Measurements from ENCODE around the gene HSPB6. TPM values are rescaled to one million over a fixed set of nuclear protein-coding genes. Genes with fewer than 3 reads are reported as not detected.

HSPB6 gene
- total RNA-seq, 1 experiment from 2014 or later = 0.37 TPM

DNA sequence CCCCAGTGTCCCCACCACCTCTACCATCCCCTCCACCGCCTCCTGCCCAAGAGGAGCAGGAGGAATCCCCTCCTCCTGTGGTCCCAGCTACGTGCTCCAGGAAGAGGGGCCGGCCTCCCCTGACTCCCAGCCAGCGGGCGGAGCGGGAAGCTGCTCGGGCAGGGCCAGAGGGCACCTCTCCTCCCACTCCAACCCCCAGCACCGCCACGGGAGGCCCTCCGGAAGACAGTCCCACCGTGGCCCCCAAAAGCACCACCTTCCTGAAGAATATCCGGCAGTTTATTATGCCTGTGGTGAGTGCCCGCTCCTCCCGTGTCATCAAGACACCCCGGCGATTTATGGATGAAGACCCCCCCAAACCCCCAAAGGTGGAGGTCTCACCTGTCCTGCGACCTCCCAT is 36.2 kb downstream of the HSPB6 start:
- Mint-ChIP-seq H3K27ac (no peak overlapping the region), H3K4me3 (no peak overlapping the region), H3K9me3 (no peaks in the 10 kb centered on the region; a peak in 1 of 5 replicates), H3K36me3 (ENCODE audit: insufficient read depth in 1 of 3, low read depth in 3 of 3) (peaks cover 33 to 54% (median 54%) of the 10 kb centered on the region in 3 experiments; a peak in 6 of 7 replicates), H3K4me1 (peaks cover 16 to 17% of the 10 kb centered on the region in 2 experiments), H3K27me3 (ENCODE audit: low read depth) (no peaks in the 10 kb centered on the region; the same call in 1 of the 2 replicates)
- H2AFZ ChIP-seq (ENCODE audit: low read length) = no peak overlapping the region
- peaks cover 6% of the 10 kb centered on the region for H4K20me1 ChIP-seq (ENCODE audit: control insufficient read depth, insufficient read depth, insufficient read length)
- no peaks in the 10 kb centered on the region for H3K9me3 ChIP-seq (ENCODE audit: control insufficient read depth, low read depth, low read length)
- no peak overlapping the region for H3K14ac ChIP-seq (ENCODE audit: insufficient read depth, low read length)
- no peak overlapping the region for H4K8ac ChIP-seq (replicated peaks; ENCODE audit: insufficient read length, low read depth, low read length)
- H2BK12ac ChIP-seq (ENCODE audit: insufficient read length, low read depth, low read length) = no peak overlapping the region
- DNase-seq = no peak
- H3K4me1 ChIP-seq (ENCODE audit: insufficient read depth, low read length) = no peaks in the 10 kb centered on the region
- H3K27me3 ChIP-seq (ENCODE audit: insufficient read depth, low read length) = no peaks in the 10 kb centered on the region
- no peak overlapping the region for H3K18ac ChIP-seq (ENCODE audit: insufficient read length, low read depth, low read length)
- no peak overlapping the region for H3K9ac ChIP-seq (ENCODE audit: extremely low read depth, insufficient read length, low read length)
- H3K79me2 ChIP-seq (ENCODE audit: insufficient read depth, low read length) = peaks cover 11% of the 10 kb centered on the region; the same call in 1 of the 2 replicates
- WGBS (ENCODE audit: extremely low coverage, insufficient read length, low lambda C conversion rate) = no CpG with 5 or more reads among the region's 17 CpGs
- no peak overlapping the region for H2BK20ac ChIP-seq (ENCODE audit: low read depth, low read length, poor library complexity, severe bottlenecking)
- no peak overlapping the region for H3K27ac ChIP-seq (ENCODE audit: insufficient read length, low read depth, low read length)
- H4K5ac ChIP-seq (ENCODE audit: insufficient read length, low read depth, low read length) = no peak overlapping the region
- H3T11ph ChIP-seq (ENCODE audit: low read length) = no peak overlapping the region
- H2AK5ac ChIP-seq (ENCODE audit: insufficient read length, low read length) = no peak overlapping the region
- no peak overlapping the region for H2BK120ac ChIP-seq (ENCODE audit: low read depth, low read length, poor library complexity, severe bottlenecking)
- no peak overlapping the region for H4K91ac ChIP-seq (ENCODE audit: insufficient read length, low read depth, low read length)
- no peak overlapping the region for H3K4ac ChIP-seq (ENCODE audit: low read depth, low read length)
- no peak overlapping the region for H3K23ac ChIP-seq (ENCODE audit: insufficient read length, low read depth, low read length)
- TF ChIP-seq, protein P1, sequence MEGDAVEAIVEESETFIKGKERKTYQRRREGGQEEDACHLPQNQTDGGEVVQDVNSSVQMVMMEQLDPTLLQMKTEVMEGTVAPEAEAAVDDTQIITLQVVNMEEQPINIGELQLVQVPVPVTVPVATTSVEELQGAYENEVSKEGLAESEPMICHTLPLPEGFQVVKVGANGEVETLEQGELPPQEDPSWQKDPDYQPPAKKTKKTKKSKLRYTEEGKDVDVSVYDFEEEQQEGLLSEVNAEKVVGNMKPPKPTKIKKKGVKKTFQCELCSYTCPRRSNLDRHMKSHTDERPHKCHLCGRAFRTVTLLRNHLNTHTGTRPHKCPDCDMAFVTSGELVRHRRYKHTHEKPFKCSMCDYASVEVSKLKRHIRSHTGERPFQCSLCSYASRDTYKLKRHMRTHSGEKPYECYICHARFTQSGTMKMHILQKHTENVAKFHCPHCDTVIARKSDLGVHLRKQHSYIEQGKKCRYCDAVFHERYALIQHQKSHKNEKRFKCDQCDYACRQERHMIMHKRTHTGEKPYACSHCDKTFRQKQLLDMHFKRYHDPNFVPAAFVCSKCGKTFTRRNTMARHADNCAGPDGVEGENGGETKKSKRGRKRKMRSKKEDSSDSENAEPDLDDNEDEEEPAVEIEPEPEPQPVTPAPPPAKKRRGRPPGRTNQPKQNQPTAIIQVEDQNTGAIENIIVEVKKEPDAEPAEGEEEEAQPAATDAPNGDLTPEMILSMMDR (conservative IDR thresholded peaks at IDR 0.05) = no peak
- no peak overlapping the region for H2BK15ac ChIP-seq (ENCODE audit: low read depth, low read length)
- H3K4me2 ChIP-seq (ENCODE audit: insufficient read depth, insufficient read length, low read length) = no peak overlapping the region
- H3K56ac ChIP-seq (ENCODE audit: insufficient read length, low read depth, low read length) = no peak overlapping the region
- H3K79me1 ChIP-seq (ENCODE audit: insufficient read depth, low read depth, low read length, poor library complexity, severe bottlenecking) = no peaks in the 10 kb centered on the region
- H2BK5ac ChIP-seq (ENCODE audit: insufficient read length, low read length) = no peak overlapping the region
- H3K23me2 ChIP-seq (ENCODE audit: insufficient read length, low read depth, low read length, poor library complexity, severe bottlenecking) = peaks cover 14% of the 10 kb centered on the region

All from H9 (cell line).